K562 (cell line): Measurements from ENCODE around the gene APBA2. TPM values are rescaled to one million over a fixed set of nuclear protein-coding genes. Genes with fewer than 3 reads are reported as not detected.

Experiments
- CCNT2 ChIP-seq: IDR thresholded peaks from 2 replicates; pipeline ENCODE4 v1.6.1; 2011; ENCODE audit warnings: borderline replicate concordance, low read depth, mild to moderate bottlenecking, moderate library complexity, mixed read lengths, low read length; ENCODE audit not compliant: insufficient read length; ENCODE audit errors: extremely low read depth
- CTBP1 ChIP-seq: fragments of 450-650 bp; IDR thresholded peaks from 2 replicates; pipeline ENCODE4 v1.6.1; 2016; ENCODE audit warnings: borderline replicate concordance
- REST ChIP-seq, 2 experiments: fragments of 450-650 bp; formaldehyde crosslinking in 1 of 2; IDR thresholded peaks; 2 replicates each; pipeline versions ENCODE4 v1.4.0 to v1.6.1; 2014 to 2020; ENCODE audit warnings: mild to moderate bottlenecking in 2 of 2, borderline replicate concordance in 1 of 2, low read depth in 1 of 2
- ZBTB11 ChIP-seq, 3 experiments: fragments of 200-800 bp in 1 of 3; fragments of 250-450 bp in 1 of 3; fragments of 450-650 bp in 1 of 3; sonication (Bioruptor Pico) in 1 of 3; sonication (Bioruptor generic) in 1 of 3; formaldehyde crosslinking in 1 of 3; IDR thresholded peaks; 2 replicates each; pipeline versions ENCODE4 v1.6.1 to v1.8.0; 2016 to 2022; ENCODE audit warnings: mild to moderate bottlenecking in 2 of 3, missing genetic modification characterization in 2 of 3, missing compliant biosample characterization in 1 of 3, moderate library complexity in 1 of 3
- ZHX1 ChIP-seq: fragments of 150-350 bp; conservative IDR thresholded peaks from 2 replicates; pipeline ENCODE4 v1.6.1; 2014; ENCODE audit warnings: low read length
- ZNF431 ChIP-seq: sonication (generic); formaldehyde crosslinking; IDR thresholded peaks from 2 replicates; pipeline ENCODE4 v1.8.0; 2022; ENCODE audit warnings: mild to moderate bottlenecking, missing genetic modification reagents
- polyA plus RNA-seq, 8 experiments: library from polyadenylated mRNA; depleted of rRNA in 4 of 8; stranded (reverse) in 5 of 8; unstranded in 3 of 8; fragments of >200 nt; fragmentation: Nextera tagmentation in 2 of 8; fragmentation: Illumina TruSeq in 1 of 8; extraction: Ambion mirVana in 2 of 8; extraction: Trizol in 1 of 8; gene quantifications; 2 replicates each; pipeline versions ENCODE4 v1.2.1 to v1.2.3, GENCODE V29; 2011 to 2014; ENCODE audit warnings: inconsistent platforms in 1 of 8, missing spikeins in 1 of 8
- total RNA-seq, 7 experiments: library from RNA; depleted of rRNA in 6 of 7; stranded (reverse); fragments of >200 nt in 6 of 7; fragmentation: Illumina TruSeq in 2 of 7; extraction: Trizol in 2 of 7; gene quantifications; 2 replicates each; pipeline versions ENCODE4 v1.2.1 to v1.2.3, GENCODE V29; 2011 to 2021; ENCODE audit warnings: low replicate concordance in 1 of 7

The APBA2 gene
- total and polyA plus RNA-seq, 9 of the 15 experiments (the other 6 are each of a cell fraction or from before 2014, with no cell fraction given): 0.24 to 40.9 (median 25.2) TPM

GRCh38 chr15:28911310-28911931 lies 25.6 kb downstream of the APBA2 start (continued):
- TF ChIP-seq REST (IDR thresholded peaks at IDR 0.05; ENCODE audit: borderline replicate concordance) (peak; percentile 14; the same call in 1 of the 2 replicates), REST (CRISPR knock-in tag; IDR thresholded peaks at IDR 0.05; ENCODE audit: low read depth) (no peak), CCNT2 (peak; percentile 95), CTBP1 (peak; percentile 99), ZNF431 (no peak), ZBTB11 (CRISPR knock-in tag; IDR thresholded peaks at IDR 0.05) (peak in 1 of 3 experiments; percentile 76; a peak in 2 of 6 replicates), ZHX1 (no peak)
